ENCODE results near the gene P3H4.

The P3H4 gene

DNA sequence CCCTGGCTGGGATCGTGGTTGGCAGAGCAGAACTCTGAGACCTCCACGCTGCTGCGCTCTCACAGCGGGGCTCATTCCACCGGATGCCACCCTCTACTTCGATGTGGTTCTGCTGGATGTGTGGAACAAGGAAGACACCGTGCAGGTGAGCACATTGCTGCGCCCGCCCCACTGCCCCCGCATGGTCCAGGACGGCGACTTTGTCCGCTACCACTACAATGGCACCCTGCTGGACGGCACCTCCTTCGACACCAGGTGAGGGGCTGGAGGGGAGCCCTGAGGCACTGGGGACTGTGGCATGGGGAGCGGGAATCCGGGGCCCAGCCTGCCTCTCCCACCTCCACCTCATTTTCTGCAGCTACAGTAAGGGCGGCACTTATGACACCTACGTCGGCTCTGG is 6.3 kb upstream of the P3H4 start:
- H3K9me3 ChIP-seq (ENCODE audit: control insufficient read depth, low read length): no peaks in the 10 kb centered on the region
- peaks cover 9% of the 10 kb centered on the region for H3K4me1 ChIP-seq (ENCODE audit: control insufficient read depth, insufficient read depth, low read length, poor library complexity, severe bottlenecking)
- H3K36me3 ChIP-seq (ENCODE audit: control insufficient read depth, insufficient read depth, low read length): peaks cover 65% of the 10 kb centered on the region
- H3K27ac ChIP-seq (ENCODE audit: low read depth, low read length, severe bottlenecking): no peak overlapping the region
- WGBS, 2 experiments (ENCODE audit: insufficient coverage in 2 of 2): 96 to 99% methylated on average over 15 to 17 of the region's 20 CpGs
- no peak overlapping the region for H3K4me3 ChIP-seq (ENCODE audit: extremely low read depth, insufficient read depth, low read length, poor library complexity, severe bottlenecking)

DNA sequence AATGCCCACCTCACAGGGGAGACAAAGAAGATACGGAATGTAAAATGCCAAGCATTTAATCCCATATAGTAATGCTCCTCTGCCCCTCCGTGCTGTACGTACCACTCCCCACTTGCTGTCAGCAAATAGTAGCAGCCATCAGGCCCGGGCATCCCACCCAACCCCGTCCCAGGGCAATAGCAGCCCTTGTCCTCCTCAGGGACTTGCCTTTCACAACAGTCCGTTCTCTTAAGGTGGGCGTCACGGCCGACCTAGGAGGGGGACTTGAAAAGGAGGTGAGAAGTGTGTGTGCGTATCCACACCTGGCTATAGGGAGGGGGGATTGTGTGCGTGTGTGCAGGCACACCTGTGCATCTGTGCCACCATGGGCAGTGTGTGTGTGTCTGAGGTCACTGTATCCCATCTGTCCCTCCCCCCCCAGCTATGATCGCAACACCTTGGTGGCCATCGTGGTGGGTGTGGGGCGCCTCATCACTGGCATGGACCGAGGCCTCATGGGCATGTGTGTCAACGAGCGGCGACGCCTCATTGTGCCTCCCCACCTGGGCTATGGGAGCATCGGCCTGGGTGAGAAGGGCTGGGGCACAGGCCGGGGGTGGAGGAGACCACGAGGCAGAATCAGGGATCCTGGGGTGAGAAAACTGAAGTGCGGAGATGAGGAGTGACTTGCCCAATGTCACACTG is 5.0 kb upstream of the P3H4 start:
- no peak overlapping the region for H3K4me3 ChIP-seq (ENCODE audit: extremely low read depth, insufficient read depth, low read length, poor library complexity, severe bottlenecking)
- H3K36me3 ChIP-seq (ENCODE audit: control insufficient read depth, insufficient read depth, low read length): peaks cover 55% of the 10 kb centered on the region
- H3K27ac ChIP-seq (ENCODE audit: low read depth, low read length, severe bottlenecking): no peak overlapping the region
- H3K4me1 ChIP-seq (ENCODE audit: control insufficient read depth, insufficient read depth, low read length, poor library complexity, severe bottlenecking): peaks cover 9% of the 10 kb centered on the region
- 93 to 97% methylated on average over 17 to 21 of the region's 23 CpGs for WGBS, 2 experiments (ENCODE audit: insufficient coverage in 2 of 2)
- H3K9me3 ChIP-seq (ENCODE audit: control insufficient read depth, low read length): no peaks in the 10 kb centered on the region

DNA sequence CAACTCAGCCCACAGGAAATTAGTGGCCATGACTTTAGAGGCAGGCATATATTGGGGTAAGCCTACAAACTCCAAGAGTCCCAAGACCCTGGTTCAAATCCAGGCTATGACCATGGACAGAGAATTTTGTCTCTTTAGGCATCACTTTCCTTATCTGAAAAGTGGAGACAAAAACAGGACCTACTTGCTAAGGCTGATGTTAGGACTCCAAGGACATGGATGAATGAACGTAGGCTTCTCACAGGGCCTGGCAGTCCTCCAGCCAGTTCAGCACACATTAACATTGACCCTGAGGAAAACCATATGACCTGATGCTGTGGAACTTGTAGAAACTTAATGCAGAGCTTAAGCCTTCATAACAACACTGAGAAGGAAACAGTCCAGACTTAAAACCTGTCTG is 2.4 kb upstream of the P3H4 start:
- WGBS, 2 experiments (ENCODE audit: insufficient coverage in 2 of 2): 83 to 100% methylated on average over 1 of the region's 1 CpG
- Histone ChIP-seq H3K27ac (ENCODE audit: low read depth, low read length, severe bottlenecking) (peak overlapping the region; percentile 89), H3K9me3 (ENCODE audit: control insufficient read depth, low read length) (no peaks in the 10 kb centered on the region), H3K36me3 (ENCODE audit: control insufficient read depth, insufficient read depth, low read length) (peaks cover 42% of the 10 kb centered on the region), H3K4me1 (ENCODE audit: control insufficient read depth, insufficient read depth, low read length, poor library complexity, severe bottlenecking) (peaks cover 9% of the 10 kb centered on the region), H3K4me3 (ENCODE audit: extremely low read depth, insufficient read depth, low read length, poor library complexity, severe bottlenecking) (peak overlapping the region; percentile 86)

DNA sequence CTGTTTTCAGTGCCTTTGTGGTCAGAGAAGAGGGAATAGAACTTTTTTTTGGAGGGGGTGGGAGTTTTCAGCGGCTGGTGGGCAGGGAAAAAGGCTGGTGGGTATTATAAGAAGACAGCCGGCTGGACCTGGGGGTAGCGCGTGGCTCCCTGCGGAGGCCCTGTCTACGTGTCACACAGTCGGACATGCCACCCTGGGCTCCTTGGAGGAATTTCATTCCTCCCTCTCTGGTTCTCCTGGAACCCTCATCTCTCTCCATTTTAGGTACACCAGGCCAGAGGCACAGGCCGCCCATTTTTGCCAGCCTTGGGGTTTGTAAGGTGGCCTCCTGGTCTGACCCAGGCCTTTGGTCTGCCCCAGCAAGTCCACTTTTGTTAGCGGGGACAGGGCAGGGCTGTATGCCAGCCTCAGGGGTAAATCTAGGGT is 2.0 kb upstream of the P3H4 start:
- Histone ChIP-seq H3K4me1 (ENCODE audit: control insufficient read depth, insufficient read depth, low read length, poor library complexity, severe bottlenecking) (peaks cover 9% of the 10 kb centered on the region), H3K36me3 (ENCODE audit: control insufficient read depth, insufficient read depth, low read length) (peaks cover 42% of the 10 kb centered on the region), H3K9me3 (ENCODE audit: control insufficient read depth, low read length) (no peaks in the 10 kb centered on the region), H3K27ac (ENCODE audit: low read depth, low read length, severe bottlenecking) (peak overlapping the region; percentile 89), H3K4me3 (ENCODE audit: extremely low read depth, insufficient read depth, low read length, poor library complexity, severe bottlenecking) (peak overlapping the region; percentile 86)
- 14 to 25% methylated on average over 8 to 9 of the region's 9 CpGs for WGBS, 2 experiments (ENCODE audit: insufficient coverage in 2 of 2)

DNA sequence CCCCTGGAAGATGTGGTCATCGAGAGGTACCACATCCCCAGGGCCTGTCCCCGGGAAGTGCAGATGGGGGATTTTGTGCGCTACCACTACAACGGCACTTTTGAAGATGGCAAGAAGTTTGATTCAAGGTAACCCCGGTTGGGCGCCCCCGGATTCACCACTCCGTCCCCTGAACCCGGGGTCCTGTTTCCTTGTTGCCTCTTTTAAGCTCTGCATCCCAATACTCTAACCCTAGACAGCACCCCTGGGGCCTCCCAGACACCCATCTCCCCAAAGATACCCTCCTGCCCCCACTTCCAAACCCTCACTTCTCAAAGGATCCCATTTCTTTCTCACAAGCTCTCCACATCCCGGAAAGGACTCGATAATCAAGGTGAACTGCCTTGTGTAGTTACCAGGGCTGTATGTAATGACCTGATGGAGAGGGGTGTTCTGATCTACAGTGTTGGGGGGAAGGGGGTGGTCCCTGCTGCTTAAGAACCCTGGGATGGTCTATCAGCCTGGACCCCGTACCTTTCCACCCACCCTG is 1.5 kb upstream of the P3H4 start:
- Histone ChIP-seq H3K27ac (ENCODE audit: low read depth, low read length, severe bottlenecking) (peak overlapping the region; percentile 89), H3K4me1 (ENCODE audit: control insufficient read depth, insufficient read depth, low read length, poor library complexity, severe bottlenecking) (peaks cover 9% of the 10 kb centered on the region), H3K9me3 (ENCODE audit: control insufficient read depth, low read length) (no peaks in the 10 kb centered on the region), H3K4me3 (ENCODE audit: extremely low read depth, insufficient read depth, low read length, poor library complexity, severe bottlenecking) (peak overlapping the region; percentile 86), H3K36me3 (ENCODE audit: control insufficient read depth, insufficient read depth, low read length) (peaks cover 44% of the 10 kb centered on the region)
- 0% methylated on average over 8 to 9 of the region's 12 CpGs for WGBS, 2 experiments (ENCODE audit: insufficient coverage in 2 of 2)

DNA sequence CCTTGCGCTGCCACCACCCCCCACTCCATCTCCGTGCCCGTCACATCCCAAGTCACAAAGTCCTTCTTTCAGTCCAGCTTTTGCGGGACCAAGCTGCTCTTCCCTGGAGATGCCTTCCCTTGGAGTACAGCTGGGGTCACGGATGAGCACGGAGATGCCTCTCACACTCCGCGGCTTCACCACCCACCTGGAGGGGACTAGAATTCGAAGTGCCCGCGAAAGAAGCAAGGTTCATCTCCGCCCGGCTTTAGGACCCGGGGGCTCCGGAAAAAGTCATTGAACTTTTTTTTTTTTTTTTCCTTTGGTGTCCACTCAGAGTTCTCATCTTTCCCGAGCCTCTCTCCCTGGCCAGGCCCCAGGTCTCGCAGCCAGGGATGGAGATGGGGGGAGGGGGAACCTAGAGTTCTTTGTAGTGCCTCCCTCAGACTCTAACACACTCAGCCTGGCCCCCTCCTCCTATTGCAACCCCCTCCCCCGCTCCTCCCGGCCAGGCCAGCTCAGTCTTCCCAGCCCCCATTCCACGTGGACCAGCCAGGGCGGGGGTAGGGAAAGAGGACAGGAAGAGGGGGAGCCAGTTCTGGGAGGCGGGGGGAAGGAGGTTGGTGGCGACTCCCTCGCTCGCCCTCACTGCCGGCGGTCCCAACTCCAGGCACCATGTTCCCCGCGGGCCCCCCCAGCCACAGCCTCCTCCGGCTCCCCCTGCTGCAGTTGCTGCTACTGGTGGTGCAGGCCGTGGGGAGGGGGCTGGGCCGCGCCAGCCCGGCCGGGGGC is 817 bp upstream of the P3H4 start, which contains the start of gene FKBP10:
TSS of gene FKBP10 (plus strand) at position 624 of the 771 bp plus-strand sequence. CDS start at position 655, 31 bp downstream.
- WGBS, 2 experiments (ENCODE audit: insufficient coverage in 2 of 2): 1% methylated on average over 19 to 27 of the region's 35 CpGs

DNA sequence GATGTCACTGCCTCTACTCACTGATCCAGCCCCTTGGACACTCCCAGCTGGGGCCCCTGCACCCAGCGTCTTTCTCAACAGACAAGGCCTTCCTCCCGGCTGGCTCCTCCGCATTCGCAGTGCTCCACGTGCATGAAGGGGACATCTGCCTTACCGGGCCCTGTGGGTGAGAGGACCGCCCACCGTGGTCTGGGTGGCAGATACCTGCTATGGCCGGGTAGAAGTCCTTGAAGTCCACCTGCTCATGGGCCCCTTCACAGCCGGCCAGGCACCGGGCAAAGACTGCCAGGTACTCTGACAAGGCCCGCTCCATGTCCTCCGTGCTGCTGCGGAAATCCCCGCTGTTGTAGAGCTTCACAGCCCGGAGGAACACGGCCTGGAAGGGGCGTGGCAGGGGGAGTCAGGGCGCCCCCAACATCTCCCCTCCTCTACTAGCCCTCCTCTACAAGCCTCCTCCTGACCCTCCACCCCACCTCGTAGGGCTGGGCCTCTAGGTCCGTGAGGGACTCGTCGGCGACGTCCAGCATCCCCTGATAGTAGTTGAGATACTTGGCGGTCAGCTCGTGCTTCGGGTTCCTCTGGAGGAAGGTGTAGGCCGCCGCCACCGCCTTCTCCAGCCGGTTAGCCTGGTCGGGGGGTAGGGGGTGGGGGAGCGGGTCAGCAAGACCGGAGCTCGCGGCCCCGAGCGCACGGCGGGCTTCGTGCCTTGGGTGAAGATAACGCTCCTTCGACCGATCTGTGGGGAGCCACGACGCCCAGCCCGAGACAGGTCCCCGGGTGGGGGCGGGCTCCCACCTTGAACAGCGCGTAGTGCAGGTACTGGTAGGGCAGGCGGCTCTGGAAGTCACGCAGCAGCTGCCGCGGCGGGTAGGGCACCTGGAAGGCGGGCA is 845 bp downstream of the P3H4 start:
- Histone ChIP-seq H3K27ac (ENCODE audit: low read depth, low read length, severe bottlenecking) (peak overlapping the region; percentile 89), H3K4me1 (ENCODE audit: control insufficient read depth, insufficient read depth, low read length, poor library complexity, severe bottlenecking) (peaks cover 9% of the 10 kb centered on the region), H3K36me3 (ENCODE audit: control insufficient read depth, insufficient read depth, low read length) (peaks cover 33% of the 10 kb centered on the region), H3K4me3 (ENCODE audit: extremely low read depth, insufficient read depth, low read length, poor library complexity, severe bottlenecking) (peak overlapping the region; percentile 86), H3K9me3 (ENCODE audit: control insufficient read depth, low read length) (no peaks in the 10 kb centered on the region)
- WGBS, 2 experiments (ENCODE audit: insufficient coverage in 2 of 2): 26 to 39% methylated on average over 35 to 52 of the region's 58 CpGs

More for the DNA sequence above, 817 bp upstream of the P3H4 start, which contains the start of gene FKBP10:
- Histone ChIP-seq H3K4me1 (ENCODE audit: control insufficient read depth, insufficient read depth, low read length, poor library complexity, severe bottlenecking) (peaks cover 9% of the 10 kb centered on the region), H3K9me3 (ENCODE audit: control insufficient read depth, low read length) (no peaks in the 10 kb centered on the region), H3K36me3 (ENCODE audit: control insufficient read depth, insufficient read depth, low read length) (peaks cover 38% of the 10 kb centered on the region), H3K4me3 (ENCODE audit: extremely low read depth, insufficient read depth, low read length, poor library complexity, severe bottlenecking) (peak within 1 kb of the TSS; percentile 86), H3K27ac (ENCODE audit: low read depth, low read length, severe bottlenecking) (peak within 1 kb of the TSS; percentile 89)

DNA sequence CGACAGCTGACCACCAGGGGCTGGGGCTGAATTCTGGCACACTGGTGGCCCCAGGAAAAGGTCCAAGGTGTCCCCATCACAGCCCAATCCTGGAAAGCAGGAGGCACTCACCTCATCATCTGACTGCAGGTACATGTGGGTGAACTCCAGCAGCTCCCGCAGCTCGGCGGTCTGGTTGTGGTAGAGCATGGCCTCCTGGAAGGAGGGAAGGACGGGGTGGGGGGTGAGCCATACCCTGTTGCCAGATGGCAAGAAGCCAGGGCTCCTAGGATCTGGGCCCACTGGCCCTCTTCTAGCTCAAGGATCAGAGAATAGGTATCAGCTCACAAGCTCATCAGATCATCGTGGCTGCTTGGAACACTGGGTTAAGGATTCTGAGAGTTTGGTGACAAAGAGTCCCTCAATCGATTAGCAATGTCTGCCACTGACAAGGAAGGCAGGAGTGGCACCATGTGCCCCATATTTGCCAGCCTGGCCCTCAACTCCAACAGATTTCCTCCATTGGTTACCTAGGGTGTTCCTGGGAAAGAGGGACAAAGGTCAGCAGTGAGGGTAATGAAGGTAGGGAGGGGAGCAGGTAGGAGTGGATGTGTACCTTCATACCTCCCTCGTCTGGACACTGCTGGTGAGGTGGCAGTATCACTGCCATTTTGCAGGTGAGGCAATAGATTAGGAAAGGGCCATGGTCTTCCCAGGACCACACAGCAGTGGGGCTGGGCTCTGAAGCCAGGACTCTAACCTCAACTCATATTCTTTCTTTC is 4.9 kb downstream of the P3H4 start:
- Histone ChIP-seq H3K27ac (ENCODE audit: low read depth, low read length, severe bottlenecking) (no peak overlapping the region), H3K4me3 (ENCODE audit: extremely low read depth, insufficient read depth, low read length, poor library complexity, severe bottlenecking) (no peak overlapping the region), H3K36me3 (ENCODE audit: control insufficient read depth, insufficient read depth, low read length) (peaks cover 43% of the 10 kb centered on the region), H3K4me1 (ENCODE audit: control insufficient read depth, insufficient read depth, low read length, poor library complexity, severe bottlenecking) (no peaks in the 10 kb centered on the region), H3K9me3 (ENCODE audit: control insufficient read depth, low read length) (no peaks in the 10 kb centered on the region)
- WGBS, 2 experiments (ENCODE audit: insufficient coverage in 2 of 2): 88 to 94% methylated on average over 7 to 8 of the region's 8 CpGs

DNA sequence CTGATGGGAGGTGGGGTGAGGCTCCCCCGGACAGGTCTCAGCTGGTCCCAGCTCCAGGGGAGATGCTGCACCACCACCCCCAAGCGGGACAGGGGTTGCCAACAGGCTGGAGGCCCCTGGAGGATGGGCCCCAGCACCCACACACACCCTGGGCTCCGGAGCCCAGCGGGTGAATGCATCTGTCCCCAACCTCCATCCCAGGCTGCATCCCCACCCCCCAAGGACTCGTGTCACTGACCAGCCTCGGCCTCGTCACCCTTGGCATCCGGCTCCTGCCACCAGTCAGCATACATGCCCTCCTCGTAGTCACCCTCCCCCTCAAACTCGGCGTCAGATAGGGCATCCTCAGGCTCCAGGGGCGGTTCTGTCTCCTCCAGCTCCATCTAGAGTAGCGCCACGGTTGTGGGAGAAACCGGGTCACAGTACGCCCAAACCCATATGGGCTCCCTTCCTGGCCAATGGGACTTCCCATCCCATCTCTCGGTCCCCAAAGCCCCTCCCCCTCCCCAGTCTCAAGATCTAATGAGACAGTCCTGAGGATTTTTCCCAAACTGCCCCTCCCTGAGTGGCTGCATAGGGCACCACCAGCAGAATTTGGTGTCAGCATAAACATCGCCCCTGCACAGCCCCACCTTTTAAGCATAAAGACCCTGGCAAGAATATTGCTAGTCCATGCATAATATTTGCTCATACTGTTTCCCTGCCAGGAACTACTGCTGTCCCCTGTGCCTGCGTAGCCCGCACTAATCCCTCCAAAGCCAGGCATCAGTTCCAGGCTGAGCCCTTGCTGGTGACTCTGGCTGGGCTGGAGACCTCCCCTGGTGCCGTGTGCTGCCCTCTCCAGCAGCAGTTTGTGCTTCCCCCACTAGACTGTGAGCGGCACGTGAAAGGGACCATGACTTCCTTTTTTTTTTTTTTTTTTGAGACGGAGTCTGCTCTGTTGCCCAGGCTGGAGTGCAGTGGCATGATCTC is 8.4 kb downstream of the P3H4 start:
- H3K27ac ChIP-seq (ENCODE audit: low read depth, low read length, severe bottlenecking): no peak overlapping the region
- WGBS, 2 experiments (ENCODE audit: insufficient coverage in 2 of 2): 84 to 87% methylated on average over 20 to 22 of the region's 24 CpGs
- no peaks in the 10 kb centered on the region for H3K9me3 ChIP-seq (ENCODE audit: control insufficient read depth, low read length)

More for the DNA sequence above, 8.4 kb downstream of the P3H4 start:
- H3K4me3 ChIP-seq (ENCODE audit: extremely low read depth, insufficient read depth, low read length, poor library complexity, severe bottlenecking): no peak overlapping the region
- peaks cover 24% of the 10 kb centered on the region for H3K36me3 ChIP-seq (ENCODE audit: control insufficient read depth, insufficient read depth, low read length)
- peaks cover 11% of the 10 kb centered on the region for H3K4me1 ChIP-seq (ENCODE audit: control insufficient read depth, insufficient read depth, low read length, poor library complexity, severe bottlenecking)
